Ovary (tissue), 1 donor: Measurements from ENCODE around the gene GEMIN2.
"Not testable (repeated sequence)": the region's sequence is repeated elsewhere in the genome, so short reads cannot be mapped to it uniquely, and the experiment has no call there.

Source experiments
- EP300 ChIP-seq: sonication (generic); formaldehyde crosslinking; IDR thresholded peaks from one replicate; pipeline ENCODE4 v1.6.1; 2017; ENCODE audit warnings: antibody characterized with exemption
- POLR2A ChIP-seq: fragments of 450-650 bp; IDR thresholded peaks from one replicate; pipeline ENCODE4 v1.6.1; 2017; ENCODE audit warnings: antibody characterized with exemption, mild to moderate bottlenecking, moderate library complexity

DNA sequence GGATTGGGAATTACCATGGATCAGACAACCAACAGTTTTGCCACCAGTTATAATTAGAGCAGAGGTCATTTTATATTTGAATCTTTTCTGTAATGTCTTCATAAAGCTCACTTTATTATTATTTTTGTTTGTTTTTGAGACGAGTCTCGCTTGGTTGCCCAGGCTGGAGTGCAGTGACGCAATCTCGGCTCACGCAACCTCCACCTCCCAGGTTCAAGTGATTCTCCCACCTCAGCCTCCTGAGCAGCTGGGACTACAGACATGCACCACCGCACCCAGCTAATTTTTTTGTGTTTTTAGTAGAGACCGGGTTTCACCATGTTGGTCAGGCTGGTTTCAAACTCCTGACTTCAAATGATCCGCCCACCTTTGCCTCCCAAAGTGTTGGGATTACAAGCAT is 23.7 kb downstream of the GEMIN2 start:
- TF ChIP-seq POLR2A, EP300: not testable (repeated sequence)
